IMR-90 (cell line): ENCODE results near the gene DAPK1. TPM values are rescaled to one million over a fixed set of nuclear protein-coding genes. Genes with fewer than 3 reads are reported as not detected.

Source experiments
- ATAC-seq: fragments of 200-7000 bp; cut with Tn5 transposase; 2 replicates; pipeline ENCODE4 v1.9.1; 2020; ENCODE audit warnings: low read depth, mild to moderate bottlenecking, moderate library complexity
- BruUV-seq: library from RNA; stranded (reverse); fragments of 400-500 nt; replicated peaks from 2 replicates; lab custom pipeline; 2021; lab: Mats Ljungman, UMichigan
- CTCF ChIA-PET: fragments of 300-600 bp; formaldehyde crosslinking; extraction: SDS; loops from one replicate; lab custom pipeline; 2021; ENCODE audit warnings: antibody characterized with exemption; lab: Yijun Ruan, JAX
- POLR2A ChIA-PET: fragments of 300-600 bp; sonication (Branson Sonifier 250); formaldehyde crosslinking; loops from one replicate; lab custom pipeline; 2022; ENCODE audit warnings: antibody characterized with exemption; ENCODE audit not compliant: unreplicated experiment; lab: Charles Lee
- DNase-seq: peaks from one replicate; pipeline ENCODE4 v3.0.0; 2013
- H2AFZ ChIP-seq: replicated peaks from 2 replicates; pipeline ENCODE3; 2013; ENCODE audit warnings: low read length, mild to moderate bottlenecking; ENCODE audit not compliant: poor library complexity
- H2AK5ac ChIP-seq: 2 replicates; pipeline ENCODE4 v1.6.1; 2013; ENCODE audit warnings: low read depth, low read length, inconsistent platforms
- H2AK9ac ChIP-seq: replicated peaks from 2 replicates; pipeline ENCODE3; 2013; ENCODE audit warnings: mild to moderate bottlenecking, low read depth, low read length, moderate library complexity; ENCODE audit not compliant: poor library complexity
- H2BK120ac ChIP-seq: 2 replicates; pipeline ENCODE4 v1.6.1; 2013; ENCODE audit warnings: low read depth, low read length, inconsistent platforms
- H2BK15ac ChIP-seq: 3 replicates; pipeline ENCODE4 v1.6.1; 2013; ENCODE audit warnings: low read depth, low read length, inconsistent platforms
- H2BK20ac ChIP-seq: 2 replicates; pipeline ENCODE4 v1.6.1; 2013; ENCODE audit warnings: low read depth, mild to moderate bottlenecking, inconsistent platforms, low read length, moderate library complexity
- H2BK5ac ChIP-seq: 2 replicates; pipeline ENCODE4 v1.6.1; 2013; ENCODE audit warnings: mild to moderate bottlenecking, low read depth, low read length, inconsistent platforms; ENCODE audit not compliant: poor library complexity, severe bottlenecking
- H3K14ac ChIP-seq: replicated peaks from 2 replicates; pipeline ENCODE4 v1.6.1; 2013; ENCODE audit warnings: low read depth, low read length, inconsistent platforms
- H3K18ac ChIP-seq: 2 replicates; pipeline ENCODE4 v1.6.1; 2013; ENCODE audit warnings: low read depth, low read length, control low read depth
- H3K23ac ChIP-seq: 2 replicates; pipeline ENCODE4 v1.6.1; 2013; ENCODE audit warnings: low read depth, low read length, inconsistent platforms
- H3K27ac ChIP-seq: 2 replicates; pipeline ENCODE4 v1.5.1; 2013; ENCODE audit warnings: mild to moderate bottlenecking, control low read depth, low read length; ENCODE audit not compliant: insufficient read depth
- H3K27me3 ChIP-seq: 2 replicates; pipeline ENCODE4 v1.6.1; 2013; ENCODE audit warnings: low read length; ENCODE audit not compliant: control insufficient read depth, insufficient read depth
- H3K36me3 ChIP-seq: 2 replicates; pipeline ENCODE4 v1.6.1; 2013; ENCODE audit warnings: low read length, mixed read lengths; ENCODE audit not compliant: control insufficient read depth, insufficient read depth
- H3K4ac ChIP-seq: 2 replicates; pipeline ENCODE4 v1.6.1; 2013; ENCODE audit warnings: low read depth, low read length, inconsistent platforms
- H3K4me1 ChIP-seq: 2 replicates; pipeline ENCODE4 v1.6.1; 2013; ENCODE audit warnings: low read length, mixed read lengths; ENCODE audit not compliant: control insufficient read depth, insufficient read depth
- H3K4me2 ChIP-seq: 2 replicates; pipeline ENCODE4 v1.6.1; 2013; ENCODE audit warnings: low read depth, mild to moderate bottlenecking, control low read depth, low read length, moderate library complexity
- H3K4me3 ChIP-seq: 2 replicates; pipeline ENCODE4 v1.5.1; 2013; ENCODE audit warnings: low read depth, mild to moderate bottlenecking, control low read depth, low read length, moderate library complexity; ENCODE audit not compliant: insufficient read depth
- H3K56ac ChIP-seq: 2 replicates; pipeline ENCODE4 v1.6.1; 2013; ENCODE audit warnings: low read length, inconsistent platforms; ENCODE audit not compliant: insufficient read depth; ENCODE audit errors: extremely low read depth
- H3K79me1 ChIP-seq, 2 experiments: 2 replicates each; pipeline ENCODE4 v1.6.1; 2013; ENCODE audit warnings: low read length in 2 of 2, inconsistent platforms in 1 of 2, low read depth in 1 of 2
- H3K9ac ChIP-seq: 2 replicates; pipeline ENCODE4 v1.6.1; 2013; ENCODE audit warnings: low read depth, low read length, control low read depth
- H3K9me1 ChIP-seq: 2 replicates; pipeline ENCODE4 v1.6.1; 2013; ENCODE audit warnings: low read length, inconsistent platforms; ENCODE audit not compliant: insufficient read depth
- H3K9me3 ChIP-seq: 2 replicates; pipeline ENCODE4 v1.6.1; 2013; ENCODE audit warnings: low read length; ENCODE audit not compliant: control insufficient read depth, insufficient read depth
- H4K20me1 ChIP-seq: 2 replicates; pipeline ENCODE4 v1.6.1; 2013; ENCODE audit warnings: low read length, inconsistent platforms; ENCODE audit not compliant: insufficient read depth
- H4K5ac ChIP-seq: 2 replicates; pipeline ENCODE4 v1.6.1; 2013; ENCODE audit warnings: mild to moderate bottlenecking, low read depth, low read length, control low read depth
- H4K8ac ChIP-seq, 2 experiments: 2 replicates each; pipeline ENCODE4 v1.6.1; 2013; ENCODE audit warnings: low read depth in 2 of 2, low read length in 2 of 2, control low read depth in 1 of 2, inconsistent platforms in 1 of 2
- H4K91ac ChIP-seq: 2 replicates; pipeline ENCODE4 v1.6.1; 2013; ENCODE audit warnings: low read depth, low read length, inconsistent platforms; ENCODE audit not compliant: insufficient read depth
- BHLHE40 ChIP-seq: fragments of 150-350 bp; IDR thresholded peaks from 2 replicates; pipeline ENCODE4 v1.6.1; 2016; ENCODE audit warnings: mild to moderate bottlenecking, low read depth, low read length
- CEBPB ChIP-seq: IDR thresholded peaks from 2 replicates; pipeline ENCODE4 v1.6.1; 2012; ENCODE audit warnings: low read depth, low read length, improper control_type of control experiment
- CHD1 ChIP-seq: IDR thresholded peaks from 2 replicates; pipeline ENCODE4 v1.6.1; 2012; ENCODE audit warnings: low read depth, low read length, improper control_type of control experiment
- FOS ChIP-seq: fragments of 150-350 bp; IDR thresholded peaks from 2 replicates; pipeline ENCODE4 v1.6.1; 2016; ENCODE audit warnings: low read depth, low read length
- MAFK ChIP-seq: IDR thresholded peaks from 2 replicates; pipeline ENCODE4 v1.6.1; 2012; ENCODE audit warnings: low read depth, low read length, improper control_type of control experiment
- MAZ ChIP-seq: IDR thresholded peaks from 2 replicates; pipeline ENCODE4 v1.6.1; 2012; ENCODE audit warnings: low read depth, mild to moderate bottlenecking, low read length, improper control_type of control experiment, moderate library complexity, borderline replicate concordance
- MXI1 ChIP-seq: IDR thresholded peaks from 2 replicates; pipeline ENCODE4 v1.6.1; 2012; ENCODE audit warnings: low read depth, mild to moderate bottlenecking, low read length, moderate library complexity, borderline replicate concordance
- NFE2L2 ChIP-seq: fragments of 150-350 bp; IDR thresholded peaks from 2 replicates; pipeline ENCODE4 v1.6.1; 2016; ENCODE audit warnings: low read depth, mild to moderate bottlenecking, low read length
- POLR2A ChIP-seq: IDR thresholded peaks from 2 replicates; pipeline ENCODE4 v1.6.1; 2012; ENCODE audit warnings: mild to moderate bottlenecking, low read depth, low read length
- RAD21 ChIP-seq: IDR thresholded peaks from 2 replicates; pipeline ENCODE4 v1.6.1; 2012; ENCODE audit warnings: low read length, improper control_type of control experiment
- RCOR1 ChIP-seq: IDR thresholded peaks from 2 replicates; pipeline ENCODE4 v1.6.1; 2012; ENCODE audit warnings: mild to moderate bottlenecking, low read length, improper control_type of control experiment; ENCODE audit not compliant: insufficient replicate concordance
- RFX5 ChIP-seq: IDR thresholded peaks from 2 replicates; pipeline ENCODE4 v1.8.0; 2012; ENCODE audit warnings: low read depth, mild to moderate bottlenecking, low read length, moderate library complexity
- SMC3 ChIP-seq: fragments of 150-350 bp; IDR thresholded peaks from 2 replicates; pipeline ENCODE4 v1.6.1; 2016; ENCODE audit warnings: low read depth, mild to moderate bottlenecking, antibody characterized with exemption, low read length, moderate library complexity
- WGBS, 2 experiments: methylation state at CpG; one replicate each; pipeline versions ENCODE4 v1.1.5 to v1.1.7; 2013; ENCODE audit warnings: missing lambda C conversion rate in 2 of 2; ENCODE audit not compliant: insufficient read length in 1 of 2; ENCODE audit errors: extremely low coverage in 2 of 2; 5-methylcytosine and 5-hydroxymethylcytosine counted together
- dilution Hi-C: fragments of 300-500 bp; cut with HindIII; formaldehyde crosslinking; loops from one replicate; pipeline ENCODE4 v1.14.3; 2018; ENCODE audit warnings: low sequenced_read_pairs; ENCODE audit not compliant: unreplicated experiment
- in situ Hi-C: fragments of 300-500 bp; cut with MboI; formaldehyde crosslinking; loops from 3 replicates; pipeline ENCODE4 v1.14.3; 2019; ENCODE audit warnings: low sequenced_read_pairs, inconsistent platforms, mixed read lengths
- intact Hi-C: fragments of 100-400 bp; cut with micrococcal nuclease; formaldehyde crosslinking; loops from 2 replicates; pipeline ENCODE4 v1.10.0; 2022
- polyA plus RNA-seq, 3 experiments: library from polyadenylated mRNA; depleted of rRNA; stranded (reverse); fragments of >200 nt; gene quantifications; 2 replicates each; pipeline ENCODE4 v1.2.3, GENCODE V29; 2012; ENCODE audit warnings: low replicate concordance in 1 of 3
- total RNA-seq: library from RNA; depleted of rRNA; stranded (reverse); fragments of >200 nt; gene quantifications from 2 replicates; pipeline ENCODE4 v1.2.3, GENCODE V29; 2012
- TF ChIP-seq, protein P1 (sequence below): fragments of 150-350 bp; IDR thresholded peaks from 2 replicates; pipeline ENCODE4 v1.6.1; 2017; ENCODE audit warnings: mild to moderate bottlenecking, antibody characterized with exemption, low read length, low read depth
- TF ChIP-seq, protein P2 (sequence below): conservative IDR thresholded peaks from 2 replicates; pipeline ENCODE4 v1.5.1; 2012; ENCODE audit warnings: mild to moderate bottlenecking, low read depth, low read length, improper control_type of control experiment
- TF ChIP-seq, protein P3 (sequence below): fragments of 150-350 bp; IDR thresholded peaks from 2 replicates; pipeline ENCODE4 v1.6.1; 2016; ENCODE audit warnings: low read depth, mild to moderate bottlenecking, low read length, moderate library complexity, borderline replicate concordance

DAPK1 gene
- total and polyA plus RNA-seq, 2 of the 4 experiments (the other 2 are of a cell fraction) = under 0.01 to 0.03 TPM

DNA sequence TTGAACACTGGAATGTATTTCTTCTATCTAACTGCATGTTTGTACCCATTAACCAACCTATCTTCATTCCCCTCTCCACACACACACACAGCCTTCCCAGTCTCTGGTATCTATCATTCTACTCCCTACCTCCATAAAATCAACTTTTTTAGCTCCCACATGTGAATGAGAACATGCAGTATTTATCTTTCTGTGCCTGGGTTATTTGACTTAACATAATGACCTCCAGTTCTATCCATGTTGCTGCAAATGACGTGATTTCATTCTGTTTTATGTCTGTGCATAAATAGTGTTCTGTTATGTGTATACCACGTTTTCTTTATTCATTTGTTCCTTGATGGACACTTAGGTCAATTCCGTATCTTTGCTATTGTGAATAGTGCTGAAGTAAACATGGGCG, 189.5 kb downstream of the DAPK1 start:
- no peak overlapping the region for H4K91ac ChIP-seq
- H3K56ac ChIP-seq = no peak overlapping the region
- BruUV-seq = no TSS peak
- H4K20me1 ChIP-seq = no peaks in the 10 kb centered on the region
- no peaks in the 10 kb centered on the region for H3K9me3 ChIP-seq
- no peak overlapping the region for H2AFZ ChIP-seq
- H3K4me3 ChIP-seq = no peak overlapping the region
- H2BK15ac ChIP-seq = no peak overlapping the region
- H4K5ac ChIP-seq = no peak overlapping the region
- no peak overlapping the region for H2AK5ac ChIP-seq
- no peak overlapping the region for H3K4ac ChIP-seq
- no peak overlapping the region for H3K27ac ChIP-seq
- H2AK9ac ChIP-seq = no peak overlapping the region
- H3K4me1 ChIP-seq = peaks cover 4% of the 10 kb centered on the region
- no peak overlapping the region for H3K23ac ChIP-seq
- no peaks in the 10 kb centered on the region for H3K9me1 ChIP-seq
- no peak overlapping the region for H3K18ac ChIP-seq
- no peak overlapping the region for H2BK20ac ChIP-seq
- no peaks in the 10 kb centered on the region for H3K79me1 ChIP-seq
- ChIA-PET CTCF (interaction anchor here (0.7 to 1.5 kb wide), 3 partner anchors 16 to 125 kb away, joined by 3 to 7 read pairs (median 7); no protein-coding TSS in a partner anchor), POLR2A (no interaction called here)
- no peak overlapping the region for H4K8ac ChIP-seq
- H3K9ac ChIP-seq = no peak overlapping the region
- no peak overlapping the region for H2BK5ac ChIP-seq
- intact Hi-C loops = no loop called here
- peaks cover 2% of the 10 kb centered on the region for H3K27me3 ChIP-seq
- no peak for TF ChIP-seq MAZ
- TF ChIP-seq, protein P1, sequence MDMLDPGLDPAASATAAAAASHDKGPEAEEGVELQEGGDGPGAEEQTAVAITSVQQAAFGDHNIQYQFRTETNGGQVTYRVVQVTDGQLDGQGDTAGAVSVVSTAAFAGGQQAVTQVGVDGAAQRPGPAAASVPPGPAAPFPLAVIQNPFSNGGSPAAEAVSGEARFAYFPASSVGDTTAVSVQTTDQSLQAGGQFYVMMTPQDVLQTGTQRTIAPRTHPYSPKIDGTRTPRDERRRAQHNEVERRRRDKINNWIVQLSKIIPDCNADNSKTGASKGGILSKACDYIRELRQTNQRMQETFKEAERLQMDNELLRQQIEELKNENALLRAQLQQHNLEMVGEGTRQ = no peak
- TF ChIP-seq, protein P2, sequence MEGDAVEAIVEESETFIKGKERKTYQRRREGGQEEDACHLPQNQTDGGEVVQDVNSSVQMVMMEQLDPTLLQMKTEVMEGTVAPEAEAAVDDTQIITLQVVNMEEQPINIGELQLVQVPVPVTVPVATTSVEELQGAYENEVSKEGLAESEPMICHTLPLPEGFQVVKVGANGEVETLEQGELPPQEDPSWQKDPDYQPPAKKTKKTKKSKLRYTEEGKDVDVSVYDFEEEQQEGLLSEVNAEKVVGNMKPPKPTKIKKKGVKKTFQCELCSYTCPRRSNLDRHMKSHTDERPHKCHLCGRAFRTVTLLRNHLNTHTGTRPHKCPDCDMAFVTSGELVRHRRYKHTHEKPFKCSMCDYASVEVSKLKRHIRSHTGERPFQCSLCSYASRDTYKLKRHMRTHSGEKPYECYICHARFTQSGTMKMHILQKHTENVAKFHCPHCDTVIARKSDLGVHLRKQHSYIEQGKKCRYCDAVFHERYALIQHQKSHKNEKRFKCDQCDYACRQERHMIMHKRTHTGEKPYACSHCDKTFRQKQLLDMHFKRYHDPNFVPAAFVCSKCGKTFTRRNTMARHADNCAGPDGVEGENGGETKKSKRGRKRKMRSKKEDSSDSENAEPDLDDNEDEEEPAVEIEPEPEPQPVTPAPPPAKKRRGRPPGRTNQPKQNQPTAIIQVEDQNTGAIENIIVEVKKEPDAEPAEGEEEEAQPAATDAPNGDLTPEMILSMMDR = no peak
- TF ChIP-seq MXI1 = no peak
- TF ChIP-seq NFE2L2 = no peak
- no peak for TF ChIP-seq RCOR1
- TF ChIP-seq SMC3 = no peak
- TF ChIP-seq CHD1 = no peak
- TF ChIP-seq CEBPB = no peak
- no peak for TF ChIP-seq POLR2A
- TF ChIP-seq BHLHE40 = no peak
- no peak for TF ChIP-seq RAD21
- TF ChIP-seq FOS = no peak
- TF ChIP-seq, protein P3, sequence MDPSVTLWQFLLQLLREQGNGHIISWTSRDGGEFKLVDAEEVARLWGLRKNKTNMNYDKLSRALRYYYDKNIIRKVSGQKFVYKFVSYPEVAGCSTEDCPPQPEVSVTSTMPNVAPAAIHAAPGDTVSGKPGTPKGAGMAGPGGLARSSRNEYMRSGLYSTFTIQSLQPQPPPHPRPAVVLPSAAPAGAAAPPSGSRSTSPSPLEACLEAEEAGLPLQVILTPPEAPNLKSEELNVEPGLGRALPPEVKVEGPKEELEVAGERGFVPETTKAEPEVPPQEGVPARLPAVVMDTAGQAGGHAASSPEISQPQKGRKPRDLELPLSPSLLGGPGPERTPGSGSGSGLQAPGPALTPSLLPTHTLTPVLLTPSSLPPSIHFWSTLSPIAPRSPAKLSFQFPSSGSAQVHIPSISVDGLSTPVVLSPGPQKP = no peak
- no peak for TF ChIP-seq MAFK
- TF ChIP-seq RFX5 = no peak
- no peak overlapping the region for H2BK120ac ChIP-seq
- no peak overlapping the region for H3K4me2 ChIP-seq
- in situ Hi-C loops = loop anchor here (25.0 kb wide), 2 partner anchors 350 to 1325 kb away; no protein-coding TSS in a partner anchor
- no peaks in the 10 kb centered on the region for H3K36me3 ChIP-seq
- DNase-seq = no peak
- dilution Hi-C loops = no loop called here
- no peak overlapping the region for H3K14ac ChIP-seq
- no CpG with 5 or more reads among the region's 4 CpGs for WGBS, 2 experiments
- no peak for ATAC-seq
